ENCODE results near the gene FAM185A. TPM values are rescaled to one million over a fixed set of nuclear protein-coding genes. Genes with fewer than 3 reads are reported as not detected.

FAM185A gene
- total and polyA plus RNA-seq, 2 experiments from 2014 or later = 2.9 to 5.0 TPM

DNA sequence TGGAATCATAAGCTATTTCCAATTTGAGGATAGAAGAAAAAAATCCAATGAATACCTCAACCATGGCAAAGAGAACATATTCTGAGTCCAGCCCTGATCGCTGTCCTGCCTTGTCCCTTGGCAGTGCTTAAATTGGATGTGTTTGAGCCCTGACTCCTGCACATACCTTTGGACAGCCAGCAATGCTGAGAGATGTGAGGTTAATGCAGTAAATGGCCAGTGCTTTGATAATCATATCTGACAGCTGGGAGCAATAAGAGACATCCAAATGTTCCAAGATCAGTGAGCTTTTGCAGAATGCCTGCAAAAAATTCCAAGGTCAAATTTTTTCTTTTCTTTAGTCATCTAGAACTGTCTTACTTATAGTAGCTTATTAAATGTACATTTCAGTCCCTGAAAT, 83.9 kb downstream of the FAM185A start:
- no peak overlapping the region for H3K4me2 ChIP-seq (ENCODE audit: unreplicated experiment)
- H3K9ac ChIP-seq = no peak overlapping the region
- no peak for DNase-seq
- H3K9me3 ChIP-seq (ENCODE audit: low read depth) = no peaks in the 10 kb centered on the region
- WGBS, 2 experiments (ENCODE audit: low coverage in 1 of 2, low lambda C conversion rate in 2 of 2, missing lambda C conversion rate in 2 of 2) = 76 to 92% methylated on average over 1 of the region's 1 CpG
- no peak overlapping the region for H3K27ac ChIP-seq
- no peak overlapping the region for H2AFZ ChIP-seq
- no peak overlapping the region for H3K4me3 ChIP-seq
- no peaks in the 10 kb centered on the region for H3K79me2 ChIP-seq (ENCODE audit: insufficient read depth)
- H4K20me1 ChIP-seq (ENCODE audit: insufficient read depth) = no peaks in the 10 kb centered on the region
- no peaks in the 10 kb centered on the region for H3K36me3 ChIP-seq (ENCODE audit: low read depth)
- no peaks in the 10 kb centered on the region for H3K27me3 ChIP-seq (replicated peaks; ENCODE audit: insufficient read depth)
- peaks cover 17% of the 10 kb centered on the region for H3F3A ChIP-seq (ENCODE audit: insufficient read depth)
- H3K9me2 ChIP-seq (ENCODE audit: insufficient read depth) = no peaks in the 10 kb centered on the region
- in situ Hi-C loops (cut with MboI) = no loop called here
- TF ChIP-seq EZH2 (IDR thresholded peaks at IDR 0.05; ENCODE audit: insufficient read depth, poor library complexity, severe bottlenecking) (no peak), EZH2phosphoT487 (IDR thresholded peaks at IDR 0.05; ENCODE audit: insufficient read depth, low read depth) (no peak)
- H3K4me1 ChIP-seq (ENCODE audit: insufficient read depth) = peaks cover 27% of the 10 kb centered on the region

- in situ Hi-C loops (cut with MboI) = no loop called here
- no peaks in the 10 kb centered on the region for H3K36me3 ChIP-seq (ENCODE audit: low read depth)
- no peak overlapping the region for H3K9ac ChIP-seq
- H3K27me3 ChIP-seq (replicated peaks; ENCODE audit: insufficient read depth) = no peaks in the 10 kb centered on the region
- no peak for DNase-seq
- H3K9me2 ChIP-seq (ENCODE audit: insufficient read depth) = no peaks in the 10 kb centered on the region
- H3K4me3 ChIP-seq = no peak overlapping the region
- 72 to 77% methylated on average over 5 of the region's 5 CpGs for WGBS, 2 experiments (ENCODE audit: low coverage in 1 of 2, low lambda C conversion rate in 2 of 2, missing lambda C conversion rate in 2 of 2)
- no peaks in the 10 kb centered on the region for H3K79me2 ChIP-seq (ENCODE audit: insufficient read depth)
- H3K4me2 ChIP-seq (ENCODE audit: unreplicated experiment) = no peak overlapping the region
- TF ChIP-seq EZH2 (IDR thresholded peaks at IDR 0.05; ENCODE audit: insufficient read depth, poor library complexity, severe bottlenecking) = no peak
- TF ChIP-seq EZH2phosphoT487 (IDR thresholded peaks at IDR 0.05; ENCODE audit: insufficient read depth, low read depth) = no peak
- H3K27ac ChIP-seq = no peak overlapping the region
- no peaks in the 10 kb centered on the region for H3K9me3 ChIP-seq (ENCODE audit: low read depth)
- no peak overlapping the region for H2AFZ ChIP-seq
- H3F3A ChIP-seq (ENCODE audit: insufficient read depth) = peaks cover 17% of the 10 kb centered on the region
- peaks cover 27% of the 10 kb centered on the region for H3K4me1 ChIP-seq (ENCODE audit: insufficient read depth)
- no peaks in the 10 kb centered on the region for H4K20me1 ChIP-seq (ENCODE audit: insufficient read depth)
These were observed 84.5 kb downstream of the FAM185A start for GRCh38 chr7:102833343-102833742.

- no peaks in the 10 kb centered on the region for H3K9me3 ChIP-seq (ENCODE audit: low read depth)
- in situ Hi-C loops (cut with MboI) = no loop called here
- H3K9me2 ChIP-seq (ENCODE audit: insufficient read depth) = no peaks in the 10 kb centered on the region
- DNase-seq = peak; percentile 14
- no peak overlapping the region for H3K4me3 ChIP-seq
- no peak overlapping the region for H3K9ac ChIP-seq
- no peak overlapping the region for H2AFZ ChIP-seq
- H3F3A ChIP-seq (ENCODE audit: insufficient read depth) = peaks cover 17% of the 10 kb centered on the region
- peaks cover 27% of the 10 kb centered on the region for H3K4me1 ChIP-seq (ENCODE audit: insufficient read depth)
- no peaks in the 10 kb centered on the region for H3K27me3 ChIP-seq (replicated peaks; ENCODE audit: insufficient read depth)
- TF ChIP-seq EZH2 (IDR thresholded peaks at IDR 0.05; ENCODE audit: insufficient read depth, poor library complexity, severe bottlenecking) (no peak), EZH2phosphoT487 (IDR thresholded peaks at IDR 0.05; ENCODE audit: insufficient read depth, low read depth) (no peak)
- 28 to 39% methylated on average over 1 of the region's 1 CpG for WGBS, 2 experiments (ENCODE audit: low coverage in 1 of 2, low lambda C conversion rate in 2 of 2, missing lambda C conversion rate in 2 of 2)
- no peaks in the 10 kb centered on the region for H3K79me2 ChIP-seq (ENCODE audit: insufficient read depth)
- no peaks in the 10 kb centered on the region for H3K36me3 ChIP-seq (ENCODE audit: low read depth)
- no peak overlapping the region for H3K4me2 ChIP-seq (ENCODE audit: unreplicated experiment)
- H3K27ac ChIP-seq = no peak overlapping the region
- no peaks in the 10 kb centered on the region for H4K20me1 ChIP-seq (ENCODE audit: insufficient read depth)
These were observed 85.7 kb downstream of the FAM185A start for GRCh38 chr7:102834466-102834865.

- Histone ChIP-seq H3K36me3 (ENCODE audit: low read depth) (no peaks in the 10 kb centered on the region), H2AFZ (no peak overlapping the region), H3K27ac (0 out of 2 replicates have a peak overlapping the region, but pooled peaks have one; percentile 35), H3K4me2 (ENCODE audit: unreplicated experiment) (peak overlapping the region; percentile 70), H4K20me1 (ENCODE audit: insufficient read depth) (no peaks in the 10 kb centered on the region), H3K9me3 (ENCODE audit: low read depth) (no peaks in the 10 kb centered on the region), H3F3A (ENCODE audit: insufficient read depth) (peaks cover 17% of the 10 kb centered on the region), H3K4me1 (ENCODE audit: insufficient read depth) (peaks cover 27% of the 10 kb centered on the region), H3K9ac (no peak overlapping the region), H3K79me2 (ENCODE audit: insufficient read depth) (no peaks in the 10 kb centered on the region), H3K9me2 (ENCODE audit: insufficient read depth) (no peaks in the 10 kb centered on the region), H3K4me3 (no peak overlapping the region), H3K27me3 (replicated peaks; ENCODE audit: insufficient read depth) (no peaks in the 10 kb centered on the region)
- TF ChIP-seq EZH2 (IDR thresholded peaks at IDR 0.05; ENCODE audit: insufficient read depth, poor library complexity, severe bottlenecking) (no peak), EZH2phosphoT487 (IDR thresholded peaks at IDR 0.05; ENCODE audit: insufficient read depth, low read depth) (no peak)
- in situ Hi-C loops (cut with MboI) = no loop called here
- WGBS, 2 experiments (ENCODE audit: low coverage in 1 of 2, low lambda C conversion rate in 2 of 2, missing lambda C conversion rate in 2 of 2) = 0% methylated on average over 1 of the region's 1 CpG
- peak; percentile 90 for DNase-seq
These were observed 86.2 kb downstream of the FAM185A start for GRCh38 chr7:102834999-102835398.
